ENCODE data around the gene SUCO. TPM values are rescaled to one million over a fixed set of nuclear protein-coding genes. Genes with fewer than 3 reads are reported as not detected.

The SUCO gene
- total and polyA plus RNA-seq, 12 donors: 14.0 to 108 (median 34.4) TPM

DNA sequence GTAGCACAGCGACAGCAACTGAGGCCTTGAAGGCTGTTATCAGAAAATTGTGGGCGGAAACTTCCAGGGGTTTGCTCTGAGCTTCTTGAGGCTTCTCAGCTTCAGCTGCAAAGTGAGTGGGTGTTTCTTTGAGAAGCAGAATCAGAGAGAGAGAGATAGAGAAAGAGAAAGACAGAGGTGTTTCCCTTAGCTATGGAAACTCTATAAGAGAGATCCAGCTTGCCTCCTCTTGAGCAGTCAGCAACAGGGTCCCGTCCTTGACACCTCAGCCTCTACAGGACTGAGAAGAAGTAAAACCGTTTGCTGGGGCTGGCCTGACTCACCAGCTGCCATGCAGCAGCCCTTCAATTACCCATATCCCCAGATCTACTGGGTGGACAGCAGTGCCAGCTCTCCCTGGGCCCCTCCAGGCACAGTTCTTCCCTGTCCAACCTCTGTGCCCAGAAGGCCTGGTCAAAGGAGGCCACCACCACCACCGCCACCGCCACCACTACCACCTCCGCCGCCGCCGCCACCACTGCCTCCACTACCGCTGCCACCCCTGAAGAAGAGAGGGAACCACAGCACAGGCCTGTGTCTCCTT is 126.0 kb downstream of the SUCO start, which contains the start of gene FASLG:
FASLG (plus strand) TSS at position 233 of the 583 bp plus-strand sequence; CDS start at position 332, 99 bp downstream.
- WGBS, 4 donors: 83 to 92% (median 86%) methylated on average over 11 of the region's 11 CpGs
- DNase-seq: no peak
- H3K9me3 ChIP-seq (replicated peaks in 1 of 3): no peaks in the 10 kb centered on the region
- no peaks in the 10 kb centered on the region for H3K27me3 ChIP-seq
- TF ChIP-seq, protein P1, sequence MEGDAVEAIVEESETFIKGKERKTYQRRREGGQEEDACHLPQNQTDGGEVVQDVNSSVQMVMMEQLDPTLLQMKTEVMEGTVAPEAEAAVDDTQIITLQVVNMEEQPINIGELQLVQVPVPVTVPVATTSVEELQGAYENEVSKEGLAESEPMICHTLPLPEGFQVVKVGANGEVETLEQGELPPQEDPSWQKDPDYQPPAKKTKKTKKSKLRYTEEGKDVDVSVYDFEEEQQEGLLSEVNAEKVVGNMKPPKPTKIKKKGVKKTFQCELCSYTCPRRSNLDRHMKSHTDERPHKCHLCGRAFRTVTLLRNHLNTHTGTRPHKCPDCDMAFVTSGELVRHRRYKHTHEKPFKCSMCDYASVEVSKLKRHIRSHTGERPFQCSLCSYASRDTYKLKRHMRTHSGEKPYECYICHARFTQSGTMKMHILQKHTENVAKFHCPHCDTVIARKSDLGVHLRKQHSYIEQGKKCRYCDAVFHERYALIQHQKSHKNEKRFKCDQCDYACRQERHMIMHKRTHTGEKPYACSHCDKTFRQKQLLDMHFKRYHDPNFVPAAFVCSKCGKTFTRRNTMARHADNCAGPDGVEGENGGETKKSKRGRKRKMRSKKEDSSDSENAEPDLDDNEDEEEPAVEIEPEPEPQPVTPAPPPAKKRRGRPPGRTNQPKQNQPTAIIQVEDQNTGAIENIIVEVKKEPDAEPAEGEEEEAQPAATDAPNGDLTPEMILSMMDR (IDR thresholded peaks at IDR 0.05): no peak
- no peak for TF ChIP-seq POLR2A (IDR thresholded peaks at IDR 0.05)
- intact Hi-C loops (cut with DNase I): no loop called here
- no peak within 1 kb of the TSS for H3K4me3 ChIP-seq
- no peaks in the 10 kb centered on the region for H3K36me3 ChIP-seq (replicated peaks in 1 of 2)
- H3K4me1 ChIP-seq (replicated peaks in 1 of 2): no peaks in the 10 kb centered on the region
- H3K27ac ChIP-seq: no peak within 1 kb of the TSS

DNA sequence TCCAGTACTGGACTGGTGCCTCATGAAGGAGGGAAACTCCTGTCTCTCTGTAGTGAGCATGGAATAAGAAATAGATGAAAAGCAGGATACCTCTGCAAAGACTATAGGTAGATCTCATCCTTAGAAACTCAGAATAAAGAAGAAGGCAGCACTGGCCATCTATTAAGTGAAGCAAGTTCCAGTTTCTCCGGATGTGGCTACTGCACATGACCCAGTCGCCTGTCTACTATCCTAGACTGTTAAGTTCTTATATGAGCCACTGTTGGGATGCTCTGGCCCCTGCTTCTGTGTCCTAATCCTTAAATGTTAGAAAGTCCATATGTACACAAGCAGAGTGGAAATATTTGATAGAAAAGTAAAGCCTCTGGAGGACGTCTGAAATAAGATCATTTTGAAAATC is 128.2 kb downstream of the SUCO start:
- WGBS, 4 donors: 68 to 77% (median 75%) methylated on average over 3 of the region's 3 CpGs
- TF ChIP-seq POLR2A (IDR thresholded peaks at IDR 0.05): no peak
- TF ChIP-seq, protein P1 (IDR thresholded peaks at IDR 0.05): no peak
- no peaks in the 10 kb centered on the region for H3K27me3 ChIP-seq
- no peaks in the 10 kb centered on the region for H3K9me3 ChIP-seq (replicated peaks in 1 of 3)
- H3K4me3 ChIP-seq: no peak overlapping the region
- H3K36me3 ChIP-seq (replicated peaks in 1 of 2): no peaks in the 10 kb centered on the region
- no peak for DNase-seq
- H3K27ac ChIP-seq: no peak overlapping the region
- H3K4me1 ChIP-seq (replicated peaks in 1 of 2): no peaks in the 10 kb centered on the region
- intact Hi-C loops (cut with DNase I): no loop called here

Small RNA genes within 50 kb of the gene (small RNA-seq; reads per million reads assigned to genes)
- gene RNU6-693P: 0 reads per million in 2 donors

Other genes with a start within 250 kb of the SUCO start
- gene C1orf105, start 112.5 kb upstream of the SUCO start, total RNA-seq: under 1 TPM in 2 of 9 donors, not detected in 7; 0.39 to 0.80 TPM
- gene C1orf105, start 112.5 kb upstream of the SUCO start, polyA plus RNA-seq: under 1 TPM in 1 of 3 donors, not detected in 2; 0.37 TPM
- gene PIGC, start 89.1 kb upstream of the SUCO start, total RNA-seq: 10 to 100 TPM; 19.7 to 33.6 (median 25.0) TPM
- 10 to 100 TPM; 20.3 to 30.9 (median 27.7) TPM for gene PIGC, start 89.1 kb upstream of the SUCO start, polyA plus RNA-seq
- gene FASLG, start 126.0 kb downstream of the SUCO start, total RNA-seq: under 1 TPM in 4 of 9 donors, not detected in 5; 0.11 to 0.45 (median 0.24) TPM
- under 1 TPM; 0.13 to 0.32 (median 0.15) TPM for gene FASLG, start 126.0 kb downstream of the SUCO start, polyA plus RNA-seq